Measurements from ENCODE around the gene JADE1.
A peak's percentile ranks its signal among the peaks of the same experiment; 100 is the strongest.

JADE1 gene

DNA sequence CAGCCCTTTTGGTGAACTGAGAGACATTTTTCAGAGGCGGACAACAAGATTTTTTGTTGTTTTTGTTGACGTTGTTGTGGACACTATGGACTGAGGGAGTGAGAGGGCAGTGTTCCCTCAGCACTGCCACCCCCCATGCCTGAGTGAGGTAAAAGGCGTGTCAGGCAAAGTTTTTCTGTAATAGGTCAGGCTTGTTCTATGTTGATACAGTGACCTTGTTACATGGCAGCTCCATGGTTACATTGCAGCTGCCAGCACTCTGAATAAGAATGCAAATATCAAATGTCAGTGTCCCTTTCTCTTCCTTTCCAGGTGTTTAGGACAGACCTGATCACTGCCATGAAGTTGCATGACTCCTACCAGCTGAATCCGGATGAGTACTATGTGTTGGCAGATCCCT is 36.6 kb downstream of the JADE1 start:
- no peak for DNase-seq

DNA sequence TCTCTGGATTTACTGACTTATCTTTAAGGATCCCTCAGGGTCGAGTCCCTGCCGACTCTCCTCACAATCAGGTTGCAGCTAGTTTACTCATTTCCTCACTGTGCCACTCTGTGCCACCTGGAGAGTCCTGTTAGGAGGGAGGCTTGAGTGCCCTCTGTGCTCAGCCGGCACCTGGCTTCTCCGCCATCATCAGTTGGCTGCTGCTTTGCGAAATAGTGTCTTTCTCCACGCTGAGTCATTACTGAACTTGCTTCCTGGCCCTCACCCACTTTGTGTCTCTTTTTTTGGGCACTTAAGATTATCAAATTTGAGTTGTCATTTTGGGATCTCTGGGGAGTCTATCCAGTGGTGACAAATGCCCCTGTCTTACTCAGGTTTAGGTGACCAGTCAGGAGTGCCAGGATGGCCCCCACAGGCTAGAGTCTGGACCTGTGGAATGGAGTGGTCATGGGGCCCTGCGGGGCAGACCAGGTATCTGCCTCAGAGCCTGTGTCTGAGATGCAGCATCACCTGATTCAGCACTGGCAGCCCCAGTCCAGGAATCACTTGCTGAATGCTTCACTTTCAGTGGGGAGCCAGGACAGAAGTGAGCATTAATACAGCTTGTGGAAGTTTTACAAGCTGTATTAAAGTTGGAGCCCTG is 37.7 kb downstream of the JADE1 start:
- peak; percentile 61 to 62 for DNase-seq

DNA sequence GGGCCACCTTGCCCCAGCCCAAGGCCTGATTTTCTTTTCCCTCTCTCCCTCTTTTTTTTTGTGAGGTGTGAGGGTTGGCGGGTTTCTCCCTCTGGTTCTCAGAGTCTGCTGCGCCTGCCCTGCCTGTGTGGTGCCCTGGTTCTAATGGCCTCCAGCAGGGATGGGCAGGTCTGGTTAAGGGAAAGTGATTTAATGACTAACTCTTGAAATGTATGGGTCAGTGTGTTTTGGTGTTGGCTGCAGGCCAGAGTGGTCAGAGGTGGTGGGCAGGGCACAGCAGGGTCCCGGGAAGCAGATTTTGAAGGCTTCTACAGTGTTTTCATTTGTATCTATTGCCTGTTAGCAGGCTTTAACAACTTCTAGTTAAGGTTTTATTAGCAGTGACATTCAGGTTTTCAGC is 39.0 kb downstream of the JADE1 start:
- no peak for DNase-seq

- DNase-seq, result no peak
Measured at GRCh38 chr4:128850252-128850651, 40.8 kb downstream of the JADE1 start.

DNA sequence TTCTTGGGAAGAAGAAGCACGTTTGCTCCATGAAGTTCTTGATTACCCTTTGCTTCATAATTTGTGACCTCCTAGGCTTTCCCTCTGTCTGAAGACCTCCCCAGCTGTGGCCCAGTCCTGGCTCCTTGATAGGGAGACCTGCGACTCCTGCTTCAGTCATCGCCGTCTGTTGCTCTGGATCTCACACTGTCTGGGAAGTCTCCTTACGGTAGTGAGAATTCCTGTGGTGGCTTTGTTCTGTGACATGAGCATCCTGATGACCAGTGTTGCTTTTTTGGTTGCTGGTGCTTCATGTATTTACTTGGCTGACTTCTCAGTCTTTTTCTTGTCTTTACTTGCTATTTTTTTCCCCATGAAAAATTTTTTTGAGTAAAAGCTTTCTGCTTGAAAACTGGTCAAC is 44.2 kb downstream of the JADE1 start:
- no peak for DNase-seq

DNA sequence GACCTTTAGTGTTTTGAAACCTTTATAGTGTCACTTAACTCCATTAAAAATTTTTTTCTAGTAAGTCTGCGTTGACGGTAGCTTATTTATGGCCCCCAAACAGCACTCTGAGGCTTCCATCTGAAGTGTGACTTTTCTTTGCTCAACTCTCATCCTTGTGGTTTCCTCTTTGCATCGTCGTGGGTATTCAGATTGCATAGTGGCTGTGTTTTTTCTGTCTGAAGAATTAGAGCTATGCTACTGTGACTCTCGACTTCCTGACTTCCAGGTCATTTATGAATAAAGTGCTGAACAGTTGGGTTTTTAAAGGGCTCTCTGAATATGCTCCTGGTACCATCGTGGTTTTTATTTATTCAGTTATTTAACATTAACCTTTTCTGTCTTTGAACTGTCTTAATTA is 44.9 kb downstream of the JADE1 start:
- peak; percentile 18 for DNase-seq

- no peak for DNase-seq
Measured at GRCh38 chr4:128855621-128856020, 46.1 kb downstream of the JADE1 start.

GRCh38 chr4:128856246-128856645 is 46.7 kb downstream of the JADE1 start:
- DNase-seq, result no peak

DNA sequence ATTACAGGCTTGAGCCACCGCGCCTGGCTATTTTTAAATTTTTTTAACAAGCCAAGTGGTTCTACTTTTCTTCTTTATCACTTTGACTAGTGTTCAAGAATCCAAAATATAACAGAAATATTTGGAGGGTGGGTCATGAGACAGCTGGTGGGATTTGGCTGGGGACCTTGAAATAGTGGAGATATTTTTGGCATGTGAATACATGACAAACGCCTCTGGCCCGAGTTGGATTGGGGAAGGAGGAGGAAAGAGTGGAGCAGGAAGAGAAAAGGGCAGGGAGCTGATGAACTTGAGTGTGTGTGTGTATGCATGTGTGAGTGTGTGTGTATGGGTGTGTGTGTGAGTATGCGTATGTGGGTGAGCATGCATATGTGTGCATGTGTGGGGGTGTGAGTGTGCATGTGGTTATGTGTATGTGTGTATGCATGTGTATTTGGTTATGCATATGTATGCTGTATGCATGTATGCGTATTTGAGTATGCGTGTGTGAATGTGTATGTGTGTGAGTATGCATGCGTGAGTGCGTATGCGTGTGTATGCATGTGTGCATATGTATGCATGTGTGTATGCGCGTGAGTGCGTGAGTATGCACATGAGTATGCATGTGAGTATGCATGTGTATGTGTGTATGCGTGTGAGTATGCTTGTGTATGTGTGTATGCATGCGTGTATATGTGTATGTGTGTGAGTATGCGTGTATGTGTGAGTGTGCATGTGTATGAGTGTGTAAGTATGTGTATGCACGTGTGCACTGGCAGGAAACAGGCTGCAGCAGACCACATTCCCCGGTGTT is 49.6 kb downstream of the JADE1 start:
- no peak for DNase-seq

DNA sequence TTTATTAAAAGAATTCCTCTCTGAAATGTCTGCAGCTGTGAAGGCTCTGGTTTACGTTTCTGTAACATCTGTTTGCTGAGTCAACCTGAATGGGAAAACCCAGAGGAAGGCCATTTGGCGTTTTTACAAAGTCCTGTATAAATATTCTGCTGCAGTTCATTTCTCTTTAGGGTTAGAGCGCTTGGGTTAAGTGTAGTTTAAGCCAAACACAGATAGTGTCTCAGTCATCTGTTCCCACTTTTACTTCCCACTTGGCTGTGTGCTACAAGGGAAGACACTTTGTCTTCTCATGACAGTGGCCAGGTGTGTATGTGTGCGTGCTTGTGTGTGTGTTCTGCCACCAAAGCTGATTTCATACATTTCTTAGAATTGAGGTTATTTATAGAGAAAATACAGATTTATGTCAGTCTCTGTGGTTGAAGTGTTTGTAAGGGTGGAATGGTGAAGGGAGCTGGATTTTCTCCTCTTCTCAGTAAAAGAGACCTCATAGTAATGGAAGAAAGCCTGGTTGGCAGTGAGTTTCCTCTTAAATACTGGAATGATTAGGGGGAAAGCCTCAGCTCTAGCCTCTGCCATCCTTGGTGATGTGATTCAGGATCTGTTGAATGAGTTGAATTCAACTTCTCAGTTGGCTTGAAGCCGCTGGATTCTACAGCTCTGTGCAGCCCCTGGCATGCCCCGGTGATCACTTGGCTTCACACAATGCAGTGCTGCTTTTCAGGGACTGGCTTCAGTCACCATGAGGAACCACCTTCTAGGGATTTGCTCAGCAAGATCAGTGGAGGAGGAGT is 50.6 kb downstream of the JADE1 start:
- no peak for DNase-seq

DNA sequence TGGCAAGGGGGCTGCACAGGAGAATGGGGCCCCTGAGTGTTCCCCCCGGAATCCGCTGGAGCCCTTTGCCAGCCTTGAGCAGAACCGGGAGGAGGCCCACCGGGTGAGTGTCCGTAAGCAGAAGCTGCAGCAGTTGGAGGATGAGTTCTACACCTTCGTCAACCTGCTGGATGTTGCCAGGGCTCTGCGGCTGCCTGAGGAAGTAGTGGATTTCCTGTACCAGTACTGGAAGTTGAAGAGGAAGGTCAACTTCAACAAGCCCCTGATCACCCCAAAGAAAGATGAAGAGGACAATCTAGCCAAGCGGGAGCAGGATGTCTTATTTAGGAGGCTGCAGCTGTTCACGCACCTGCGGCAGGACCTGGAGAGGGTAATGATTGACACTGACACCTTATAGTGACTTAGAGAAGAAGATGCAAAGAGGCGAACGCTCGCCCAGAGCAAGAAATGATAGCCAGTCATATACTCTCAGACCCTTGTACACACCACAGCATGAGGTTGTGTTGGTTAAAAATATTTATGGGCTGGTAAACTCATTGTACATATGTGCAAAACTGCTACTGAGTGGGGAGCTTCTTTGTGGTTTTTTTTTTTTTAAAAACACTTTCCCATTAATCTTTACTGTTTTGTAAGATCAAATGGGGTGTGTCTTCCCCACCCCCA is 52.5 kb downstream of the JADE1 start:
- no peak for DNase-seq

DNA sequence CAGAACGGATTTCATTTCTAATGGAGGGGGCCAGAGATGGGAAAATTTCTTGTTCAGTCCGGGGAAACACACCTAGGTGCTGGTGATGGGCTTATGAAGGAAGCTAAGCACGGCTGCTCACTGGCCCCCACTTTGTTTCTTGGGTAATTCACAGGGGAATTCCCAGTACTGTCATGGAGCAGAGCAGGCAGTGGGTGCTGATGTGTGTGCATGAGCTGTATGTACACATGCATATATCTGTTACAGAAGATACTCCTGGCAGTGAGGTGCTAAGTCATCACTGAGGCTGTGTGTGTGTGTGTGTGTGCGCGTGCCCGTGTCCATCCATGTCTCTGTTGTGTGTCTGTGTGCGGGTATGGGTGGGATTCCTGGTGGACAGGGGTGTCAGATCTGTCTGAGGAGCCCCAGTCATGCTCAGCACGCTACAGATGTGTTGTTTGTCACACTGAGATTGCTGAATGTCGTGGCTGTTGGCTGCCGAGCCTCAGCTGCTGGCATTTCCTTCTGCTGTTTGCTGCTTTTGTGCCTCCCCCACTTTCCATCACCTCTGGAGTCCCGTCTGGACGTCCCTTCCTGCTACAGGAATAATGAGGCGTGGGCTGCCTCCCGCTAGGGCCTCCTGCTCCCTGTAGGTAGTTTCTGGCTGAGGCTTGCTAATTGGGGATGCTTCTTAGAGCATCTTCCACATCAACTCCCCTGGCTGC is 53.3 kb downstream of the JADE1 start:
- no peak for DNase-seq

GRCh38 chr4:128863312-128864075 is 54.0 kb downstream of the JADE1 start:
- peak; percentile 20 to 24 for DNase-seq

GRCh38 chr4:128865132-128865531 is 55.6 kb downstream of the JADE1 start:
- no peak for DNase-seq

GRCh38 chr4:128866269-128866668 is 56.8 kb downstream of the JADE1 start:
- DNase-seq, result no peak

DNA sequence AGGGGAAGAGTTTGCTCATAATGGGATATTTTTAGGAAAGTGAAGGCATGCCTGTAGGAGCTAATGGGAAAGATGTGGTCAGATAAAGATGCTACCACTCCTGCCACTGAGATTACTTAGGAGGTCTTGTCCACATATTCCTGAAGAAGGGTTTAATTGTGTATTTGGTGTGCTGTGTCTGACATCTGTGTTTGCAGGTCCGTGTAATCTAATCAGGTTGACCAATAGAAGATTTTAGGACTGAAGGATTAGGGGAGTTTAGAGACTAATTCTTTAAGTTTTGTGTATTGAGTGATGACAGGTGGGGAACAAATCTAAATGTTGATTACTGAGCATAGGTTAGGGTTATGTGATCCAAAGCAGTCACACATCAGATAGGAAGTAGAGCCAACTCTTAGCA is 57.2 kb downstream of the JADE1 start:
- no peak for DNase-seq

DNA sequence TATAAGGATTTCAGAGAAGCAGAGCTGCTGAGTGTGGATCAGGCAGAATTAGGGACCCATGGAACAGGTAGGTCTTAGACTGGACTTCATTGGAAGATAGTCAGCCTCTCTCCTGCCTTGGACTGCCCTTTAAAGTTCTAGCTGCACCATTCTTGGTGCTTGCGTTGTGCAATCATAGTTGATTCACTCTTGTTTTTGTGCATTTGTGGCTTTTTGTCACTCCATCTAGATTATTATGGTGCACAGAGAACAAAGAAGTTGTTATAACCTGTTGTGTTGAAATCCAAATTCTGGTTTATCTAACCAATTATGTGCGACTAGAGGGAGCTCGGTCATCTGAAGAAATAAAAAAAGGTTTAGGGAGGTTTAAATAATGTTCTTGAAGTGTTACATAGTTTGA is 59.3 kb downstream of the JADE1 start:
- no peak for DNase-seq

DNA sequence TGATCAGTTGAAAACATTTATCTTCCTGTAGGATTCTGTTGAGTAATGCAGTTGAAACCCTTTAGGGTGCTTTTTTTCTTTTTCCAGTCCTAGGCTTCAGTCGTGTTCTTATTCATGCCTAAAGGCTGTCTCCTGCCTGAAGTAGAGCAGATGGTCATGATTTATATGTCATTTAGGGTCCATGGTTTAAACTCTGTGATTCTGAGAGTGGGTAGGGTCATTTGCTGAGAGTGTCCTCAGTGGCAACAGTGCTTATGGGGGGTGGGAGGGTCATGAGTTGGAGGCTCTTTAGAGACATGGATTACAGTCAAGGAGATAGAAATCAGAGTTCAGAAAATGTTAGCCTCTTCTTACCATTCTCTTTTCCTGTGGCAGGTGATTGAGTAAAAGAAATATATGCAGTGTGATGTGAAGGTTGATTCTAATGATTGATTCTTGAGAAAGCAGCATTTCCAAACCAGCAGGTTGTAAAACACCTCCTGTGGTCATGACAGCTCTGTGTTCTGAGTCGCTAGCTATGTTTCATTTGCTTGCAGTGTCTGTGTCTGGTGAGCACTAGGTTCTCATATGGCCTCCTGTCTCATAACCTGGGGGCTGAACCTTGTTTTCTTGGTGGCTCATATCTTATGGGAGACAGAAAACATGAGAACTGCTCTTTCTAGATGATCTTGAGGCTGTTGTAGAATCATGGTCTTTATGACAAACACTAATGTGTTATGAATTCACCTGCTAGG is 60.4 kb downstream of the JADE1 start:
- DNase-seq, result no peak

GRCh38 chr4:128871948-128872347 is 62.4 kb downstream of the JADE1 start:
- DNase-seq, result no peak

GRCh38 chr4:128876200-128876599 is 66.7 kb downstream of the JADE1 start:
- no peak for DNase-seq

- no peak for DNase-seq
Measured at GRCh38 chr4:128877934-128878333, 68.4 kb downstream of the JADE1 start.

Measured in AML-193 (cell line).